Mucosa of rectum (tissue), 2 donors: ENCODE measurements around the gene ZNF837.

Experiments
- H3K27ac ChIP-seq, 2 donors: one replicate each; pipeline ENCODE4 v1.7.0; 2013; ENCODE audit warnings: inconsistent platforms in 2 of 2, low read depth in 2 of 2, low read length in 2 of 2
- H3K27me3 ChIP-seq, 2 donors: one replicate each; pipeline ENCODE4 v1.7.0; 2013; ENCODE audit warnings: low read length in 2 of 2; ENCODE audit not compliant: control insufficient read depth in 2 of 2, insufficient read depth in 2 of 2
- H3K36me3 ChIP-seq, 2 donors: one replicate each; pipeline ENCODE4 v1.7.0; 2013; ENCODE audit warnings: low read length in 2 of 2; ENCODE audit not compliant: control insufficient read depth in 2 of 2, insufficient read depth in 2 of 2
- H3K4me1 ChIP-seq, 2 donors: one replicate each; pipeline ENCODE4 v1.7.0; 2013; ENCODE audit warnings: low read length in 2 of 2, mild to moderate bottlenecking in 1 of 2; ENCODE audit not compliant: control insufficient read depth in 2 of 2, insufficient read depth in 2 of 2
- H3K4me3 ChIP-seq, 2 donors: one replicate each; pipeline ENCODE4 v1.7.0; 2013; ENCODE audit warnings: low read length in 2 of 2
- H3K9ac ChIP-seq, 2 donors: one replicate each; pipeline ENCODE4 v1.7.0; 2013; ENCODE audit warnings: low read length in 2 of 2, low read depth in 1 of 2, mild to moderate bottlenecking in 1 of 2
- H3K9me3 ChIP-seq, 2 donors: one replicate each; pipeline ENCODE4 v1.7.0; 2013; ENCODE audit warnings: low read length in 2 of 2; ENCODE audit not compliant: control insufficient read depth in 2 of 2
- donor health status: healthy.
- donor health status: Normal muscosa, but diverticular disease.

ZNF837 gene

DNA sequence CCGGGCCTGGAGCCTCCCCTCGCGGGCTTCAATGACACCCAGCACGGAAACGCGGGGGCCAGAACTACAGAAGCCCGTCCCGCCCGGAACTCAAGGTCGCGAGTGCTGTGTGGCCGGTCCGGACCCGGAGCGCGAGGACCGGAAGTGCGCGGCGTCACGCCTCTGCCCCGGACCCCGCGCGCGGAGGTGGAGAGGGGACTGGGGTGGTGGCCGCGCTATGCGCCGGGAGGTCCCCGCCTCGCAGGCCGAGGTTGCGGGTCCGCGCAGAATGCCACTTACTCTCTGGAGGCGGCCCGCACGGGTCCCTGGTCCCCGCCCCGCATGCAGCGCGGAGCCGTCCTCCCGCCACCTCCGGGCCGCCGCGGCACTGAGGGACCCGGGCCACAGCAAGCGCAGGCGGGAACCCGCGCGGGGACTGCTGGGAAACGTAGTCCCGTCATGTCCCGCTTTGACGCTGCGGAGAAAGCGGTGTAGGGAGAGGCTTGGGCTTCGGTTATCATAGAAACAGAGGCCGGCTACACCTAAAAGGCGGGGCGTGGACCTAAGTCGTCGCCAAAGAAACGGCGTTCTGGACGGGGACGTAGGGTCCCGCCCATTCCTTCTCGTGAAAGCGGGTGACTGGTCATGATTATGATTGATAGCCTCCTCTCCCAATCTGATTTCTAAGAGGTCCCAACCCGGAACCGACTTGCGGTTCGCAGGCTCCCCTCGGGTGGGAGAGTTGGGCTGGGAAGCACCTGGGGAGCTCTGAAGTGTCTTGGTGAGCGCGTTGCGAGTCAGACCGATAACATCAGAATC, at the start of gene ZNF837:
Gene ZNF837, minus strand, starts transcription at position 369 of the 798 bp plus-strand sequence. CDS start 11,698 bp downstream, outside the sequence.
- Histone ChIP-seq H3K9ac (peak within 1 kb of the TSS; percentile 76 to 93), H3K4me3 (peak within 1 kb of the TSS; percentile 75 to 89), H3K36me3 (no peaks in the 10 kb centered on the region), H3K9me3 (no peaks in the 10 kb centered on the region), H3K27me3 (no peaks in the 10 kb centered on the region), H3K27ac (peak within 1 kb of the TSS; percentile 92 to 93), H3K4me1 (peaks cover 20 to 21% of the 10 kb centered on the region in 2 donors)

GRCh38 chr19:58429745-58430144, 48.9 kb upstream of the ZNF837 start:
- Histone ChIP-seq H3K36me3 (peaks cover 12 to 24% of the 10 kb centered on the region in 2 donors), H3K9me3 (peaks cover 44 to 53% of the 10 kb centered on the region in 2 donors), H3K4me1 (no peaks in the 10 kb centered on the region), H3K27me3 (no peaks in the 10 kb centered on the region), H3K4me3 (no peak overlapping the region), H3K9ac (no peak overlapping the region), H3K27ac (no peak overlapping the region)

DNA sequence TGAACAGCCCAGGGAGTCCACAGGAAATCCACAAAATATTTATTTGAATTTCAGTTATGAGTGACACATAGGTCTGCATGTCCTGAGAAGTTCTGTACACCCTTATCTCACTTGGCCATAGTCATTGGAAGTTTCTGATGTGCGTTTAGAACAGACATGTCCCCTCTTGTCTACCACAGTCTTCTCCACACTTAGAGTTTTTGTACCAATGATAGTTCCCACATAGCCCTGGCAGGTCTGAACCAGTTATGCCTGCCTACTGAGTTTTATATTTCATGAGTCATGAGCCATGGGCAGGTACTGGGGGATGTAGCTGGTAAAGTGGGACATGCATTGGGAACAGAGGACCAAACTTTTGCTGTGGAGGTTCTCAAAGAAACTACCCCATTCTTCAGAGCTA, 47.8 kb upstream of the ZNF837 start:
- Histone ChIP-seq H3K36me3 (peaks cover under 1 to 13% of the 10 kb centered on the region in 2 donors), H3K9me3 (peaks cover 33 to 43% of the 10 kb centered on the region in 2 donors), H3K9ac (no peak overlapping the region), H3K27ac (no peak overlapping the region), H3K4me1 (no peaks in the 10 kb centered on the region), H3K27me3 (no peaks in the 10 kb centered on the region), H3K4me3 (no peak overlapping the region)

DNA sequence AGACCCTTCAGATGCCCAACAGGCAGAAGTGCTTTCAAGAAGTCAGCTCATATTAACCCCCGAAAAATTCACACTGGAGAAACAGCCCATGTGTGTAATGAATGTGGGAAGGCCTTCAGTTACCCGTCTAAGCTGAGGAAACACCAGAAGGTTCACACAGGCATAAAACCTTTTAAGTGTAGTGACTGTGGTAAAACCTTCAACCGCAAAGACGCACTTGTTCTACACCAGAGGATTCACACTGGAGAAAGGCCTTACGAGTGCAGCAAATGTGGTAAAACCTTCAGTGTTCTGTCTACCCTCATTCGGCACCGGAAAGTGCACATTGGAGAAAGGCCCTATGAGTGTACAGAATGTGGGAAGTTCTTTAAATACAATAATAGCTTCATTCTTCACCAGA, 36.2 kb upstream of the ZNF837 start:
- Histone ChIP-seq H3K36me3 (peaks cover 17 to 26% of the 10 kb centered on the region in 2 donors), H3K4me3 (no peak overlapping the region), H3K4me1 (no peaks in the 10 kb centered on the region), H3K27me3 (no peaks in the 10 kb centered on the region), H3K9me3 (no peaks in the 10 kb centered on the region), H3K27ac (no peak overlapping the region), H3K9ac (no peak overlapping the region)

DNA sequence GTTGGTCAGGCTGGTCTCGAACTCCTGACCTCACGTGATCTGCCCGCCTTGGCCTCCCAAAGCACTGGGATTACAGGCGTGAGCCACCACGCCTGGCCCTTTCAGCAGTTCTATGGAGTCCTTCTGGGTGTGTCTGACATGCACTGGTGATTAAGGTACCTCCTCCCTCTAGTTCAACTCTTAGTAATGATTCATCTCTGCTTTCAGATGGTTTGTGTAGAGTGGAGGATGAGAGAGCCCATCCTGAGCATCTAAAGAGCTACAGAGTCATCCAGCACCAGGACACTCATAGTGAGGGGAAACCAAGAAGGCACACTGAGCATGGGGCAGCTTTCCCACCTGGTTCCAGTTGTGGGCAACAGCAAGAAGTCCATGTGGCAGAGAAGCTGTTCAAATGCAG, 35.8 kb upstream of the ZNF837 start:
- peaks cover 17 to 26% of the 10 kb centered on the region in 2 donors for H3K36me3 ChIP-seq
- H3K4me3 ChIP-seq = no peak overlapping the region
- H3K4me1 ChIP-seq = no peaks in the 10 kb centered on the region
- no peak overlapping the region for H3K27ac ChIP-seq
- H3K27me3 ChIP-seq = no peaks in the 10 kb centered on the region
- H3K9me3 ChIP-seq = no peaks in the 10 kb centered on the region
- H3K9ac ChIP-seq = no peak overlapping the region

DNA sequence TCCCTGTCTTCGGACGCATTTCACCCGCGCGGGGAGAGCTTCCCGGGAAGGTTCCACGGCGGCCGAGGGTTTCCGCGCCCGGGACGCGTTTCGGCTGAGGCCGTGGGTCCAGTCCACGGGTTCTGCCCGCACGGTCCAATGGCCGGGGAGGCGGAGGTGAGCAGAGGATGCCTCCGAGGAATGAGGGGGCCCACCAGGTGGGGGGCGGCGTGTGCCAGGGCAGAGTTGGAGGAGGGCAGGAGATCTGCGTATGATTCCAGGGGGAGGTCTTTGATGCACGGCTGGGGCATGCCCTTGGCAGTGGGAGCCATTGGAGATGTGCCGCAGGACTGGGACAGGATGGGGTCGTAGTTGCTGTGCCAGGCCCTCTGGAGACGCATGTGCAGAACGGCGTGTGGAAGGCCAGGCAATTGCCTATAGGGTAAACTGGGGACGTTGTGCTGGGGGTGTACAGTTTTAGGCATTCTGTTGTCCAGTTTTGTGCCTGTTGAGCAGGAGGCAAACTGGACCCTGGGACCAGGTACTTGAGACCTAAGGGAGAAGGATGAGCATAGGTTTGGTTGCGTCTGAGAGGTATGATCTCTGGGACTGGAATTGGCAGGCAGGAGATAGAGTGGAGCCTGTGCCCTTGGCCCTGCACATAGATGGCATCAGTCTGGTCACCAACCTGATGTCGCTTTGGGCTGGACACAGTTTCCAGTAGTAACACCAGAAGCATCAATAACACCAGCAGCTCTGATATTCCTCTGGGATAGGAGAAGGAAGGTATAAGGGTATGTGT, 28.4 kb upstream of the ZNF837 start:
- H3K27ac ChIP-seq = peak overlapping the region; percentile 79 to 87

DNA sequence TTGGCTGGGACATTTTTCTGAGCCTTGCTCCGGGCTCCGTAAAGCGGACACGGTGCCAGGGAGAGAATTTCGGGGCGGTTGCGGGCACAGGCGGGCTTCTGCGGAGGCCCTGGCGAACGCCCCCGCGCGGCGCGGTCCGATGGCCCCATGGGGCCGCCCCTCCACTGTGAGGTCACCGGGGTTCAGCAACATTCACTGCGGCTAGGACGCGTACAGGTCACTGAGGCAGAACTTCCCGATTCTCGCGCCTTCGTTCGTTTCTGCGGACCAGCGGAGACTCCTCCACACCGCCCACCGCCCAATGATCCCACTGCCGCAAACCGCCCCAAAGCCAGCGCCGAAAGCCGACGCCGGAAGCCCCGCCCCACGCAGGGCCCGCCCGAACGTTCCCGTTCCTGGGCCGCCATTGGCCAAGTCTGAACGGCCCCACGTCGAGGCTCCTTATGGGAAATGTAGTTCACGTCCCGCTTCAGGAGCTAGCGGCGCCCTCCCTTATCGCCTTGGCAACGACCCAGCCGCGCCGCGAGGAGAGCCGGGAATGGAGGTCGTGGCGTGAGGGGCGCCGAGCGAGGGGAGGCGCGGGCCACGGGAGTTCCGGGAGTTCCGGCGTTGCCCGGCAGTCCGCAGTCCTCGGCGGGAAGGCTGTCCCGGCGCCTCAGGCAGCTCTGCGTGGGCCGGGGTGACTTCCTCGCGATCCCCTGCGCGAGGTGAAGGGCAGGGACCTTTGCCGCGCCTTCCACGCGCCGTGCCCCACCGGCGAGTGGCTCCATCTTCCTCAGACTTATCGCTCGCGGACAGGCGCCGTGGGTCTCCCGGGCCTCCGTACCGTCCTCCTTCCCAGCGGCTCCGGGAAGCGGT, 27.6 kb upstream of the ZNF837 start, which contains the start of gene ZNF584:
Gene ZNF584, plus strand, starts transcription at position 498 of the 858 bp plus-strand sequence. CDS start 499 bp downstream, outside the sequence.
- Histone ChIP-seq H3K4me1 (peaks cover 7 to 17% of the 10 kb centered on the region in 2 donors), H3K9ac (peak within 1 kb of the TSS; percentile 83 to 93), H3K27me3 (no peaks in the 10 kb centered on the region), H3K9me3 (no peaks in the 10 kb centered on the region), H3K27ac (peak within 1 kb of the TSS; percentile 79 to 87), H3K36me3 (no peaks in the 10 kb centered on the region), H3K4me3 (peak within 1 kb of the TSS; percentile 87 to 93)

More for the DNA sequence above, 28.4 kb upstream of the ZNF837 start:
- peaks cover 7 to 17% of the 10 kb centered on the region in 2 donors for H3K4me1 ChIP-seq
- H3K27me3 ChIP-seq = no peaks in the 10 kb centered on the region
- H3K4me3 ChIP-seq = peak overlapping the region; percentile 87 to 93
- H3K9me3 ChIP-seq = no peaks in the 10 kb centered on the region
- H3K9ac ChIP-seq = peak overlapping the region; percentile 79 to 93
- no peaks in the 10 kb centered on the region for H3K36me3 ChIP-seq

GRCh38 chr19:58407658-58408151, 26.9 kb upstream of the ZNF837 start:
- peak overlapping the region; percentile 79 to 87 for H3K27ac ChIP-seq

GRCh38 chr19:58406818-58407657, 26.2 kb upstream of the ZNF837 start:
- peak overlapping the region in 1 of 2 donors; percentile 93 for H3K4me3 ChIP-seq
- H3K27me3 ChIP-seq = no peaks in the 10 kb centered on the region
- H3K9me3 ChIP-seq = no peaks in the 10 kb centered on the region
- no peak overlapping the region for H3K27ac ChIP-seq
- H3K4me1 ChIP-seq = peaks cover 9 to 17% of the 10 kb centered on the region in 2 donors
- H3K9ac ChIP-seq = no peak overlapping the region
- no peaks in the 10 kb centered on the region for H3K36me3 ChIP-seq

More at GRCh38 chr19:58407658-58408151, 26.9 kb upstream of the ZNF837 start:
- H3K27me3 ChIP-seq = no peaks in the 10 kb centered on the region
- peaks cover 7 to 17% of the 10 kb centered on the region in 2 donors for H3K4me1 ChIP-seq
- H3K36me3 ChIP-seq = no peaks in the 10 kb centered on the region
- H3K9ac ChIP-seq = peak overlapping the region; percentile 83 to 93
- peak overlapping the region; percentile 87 to 93 for H3K4me3 ChIP-seq
- H3K9me3 ChIP-seq = no peaks in the 10 kb centered on the region
